UCSD-AML1 (cell line): ENCODE data around the gene ZNF791.
"Not testable (repeated sequence)": the region's sequence is repeated elsewhere in the genome, so short reads cannot be mapped to it uniquely, and the experiment has no call there.

Experiments used
- DNase-seq: peaks from one replicate; lab custom pipeline; 2025; ENCODE audit not compliant: unreplicated experiment; lab: John Stamatoyannopoulos, UW

Gene ZNF791

GRCh38 chr19:12610540-12611360 lies at the start of gene ZNF791, which contains the start of gene ZNF490:
Gene ZNF791 (plus strand): TSS chr19:12610920. CDS start chr19:12611080, 160 bp downstream.
Gene ZNF490 (minus strand): TSS chr19:12610813. CDS start chr19:12610680, 133 bp downstream.
- DNase-seq: peak; percentile 96

GRCh38 chr19:12564016-12564664 lies 46.6 kb upstream of the ZNF791 start:
- DNase-seq: peak; percentile 88

GRCh38 chr19:12566380-12566779 lies 44.3 kb upstream of the ZNF791 start:
- DNase-seq: not testable (repeated sequence)

- DNase-seq: no peak
Observed at GRCh38 chr19:12567951-12568350, 42.8 kb upstream of the ZNF791 start.

- no peak for DNase-seq
Observed at GRCh38 chr19:12574036-12574435, 36.7 kb upstream of the ZNF791 start.

GRCh38 chr19:12578641-12579040 lies 32.1 kb upstream of the ZNF791 start:
- no peak for DNase-seq

GRCh38 chr19:12580180-12580694 lies 30.5 kb upstream of the ZNF791 start:
- no peak for DNase-seq

- DNase-seq: no peak
Observed at GRCh38 chr19:12581100-12581499, 29.6 kb upstream of the ZNF791 start.

- no peak for DNase-seq
Observed at GRCh38 chr19:12596485-12596884, 14.2 kb upstream of the ZNF791 start.

GRCh38 chr19:12596927-12597548 lies 13.7 kb upstream of the ZNF791 start:
- no peak for DNase-seq

GRCh38 chr19:12597594-12597993 lies 13.1 kb upstream of the ZNF791 start:
- DNase-seq: no peak

GRCh38 chr19:12603714-12604113 lies 7.0 kb upstream of the ZNF791 start:
- no peak for DNase-seq

- no peak for DNase-seq
Observed at GRCh38 chr19:12606796-12607195, 3.9 kb upstream of the ZNF791 start.

- DNase-seq: no peak
Observed at GRCh38 chr19:12607631-12608030, 3.1 kb upstream of the ZNF791 start.

GRCh38 chr19:12611361-12611699 lies 610 bp downstream of the ZNF791 start:
- DNase-seq: no peak

GRCh38 chr19:12617646-12618045 lies 6.9 kb downstream of the ZNF791 start:
- no peak for DNase-seq

- DNase-seq: not testable (repeated sequence)
Observed at GRCh38 chr19:12621253-12622024, 10.7 kb downstream of the ZNF791 start.

GRCh38 chr19:12623361-12624031 lies 12.8 kb downstream of the ZNF791 start:
- no peak for DNase-seq

GRCh38 chr19:12626958-12627357 lies 16.2 kb downstream of the ZNF791 start:
- no peak for DNase-seq
